ENCODE results near the gene ATOSA.

- no peak for TF ChIP-seq POLR2A (IDR thresholded peaks at IDR 0.05)
- TF ChIP-seq POLR2AphosphoS5 (IDR thresholded peaks at IDR 0.05; ENCODE audit: insufficient read depth in 1 of 2, low read depth in 1 of 2), result peak in 1 of 2 donors; percentile 48
- TF ChIP-seq CTCF (IDR thresholded peaks at IDR 0.05), result no peak
Observed at GRCh38 chr15:52656412-52656811, 22.8 kb downstream of the ATOSA start.
